H1 (cell line): ENCODE results near the gene PAOX. TPM values are rescaled to one million over a fixed set of nuclear protein-coding genes. Genes with fewer than 3 reads are reported as not detected.

Experiments
- BRCA1 ChIP-seq: IDR thresholded peaks from 2 replicates; pipeline ENCODE4 v1.6.1; 2012; ENCODE audit warnings: low read depth, low read length, improper control_type of control experiment
- HDAC2 ChIP-seq, 2 experiments: fragments of 300-600 bp in 1 of 2; sonication (generic) in 1 of 2; IDR thresholded peaks; 2 replicates each; pipeline ENCODE4 v1.6.1; 2011 to 2012; ENCODE audit warnings: low read depth in 2 of 2, low read length in 2 of 2, mild to moderate bottlenecking in 2 of 2, moderate library complexity in 2 of 2, borderline replicate concordance in 1 of 2, inconsistent platforms in 1 of 2
- KDM4A ChIP-seq: IDR thresholded peaks from one replicate; pipeline ENCODE4 v1.7.1; 2012; ENCODE audit warnings: low read depth, mild to moderate bottlenecking, moderate library complexity, low read length, inconsistent platforms; ENCODE audit not compliant: severe bottlenecking
- KDM5A ChIP-seq: fragments of 200-600 bp; IDR thresholded peaks from 2 replicates; pipeline ENCODE4 v1.7.1; 2012; ENCODE audit warnings: mild to moderate bottlenecking, low read length, inconsistent platforms, mixed read lengths
- NANOG ChIP-seq: IDR thresholded peaks from 2 replicates; pipeline ENCODE4 v1.6.1; 2011; ENCODE audit warnings: low read length, low read depth, mild to moderate bottlenecking, inconsistent platforms; ENCODE audit not compliant: insufficient read depth, poor library complexity, severe bottlenecking
- RAD21 ChIP-seq, 2 experiments: IDR thresholded peaks in 1 of 2; conservative IDR thresholded peaks in 1 of 2; 2 replicates each; pipeline ENCODE4 v1.6.1; 2011; ENCODE audit warnings: low read depth in 2 of 2, low read length in 2 of 2, improper control_type of control experiment in 1 of 2, inconsistent platforms in 1 of 2, mild to moderate bottlenecking in 1 of 2, moderate library complexity in 1 of 2
- SIN3A ChIP-seq, 2 experiments: IDR thresholded peaks in 1 of 2; conservative IDR thresholded peaks in 1 of 2; 2 replicates each; pipeline ENCODE4 v1.6.1; 2011 to 2012; ENCODE audit warnings: low read length in 2 of 2, improper control_type of control experiment in 1 of 2, low read depth in 1 of 2, mild to moderate bottlenecking in 1 of 2
- TCF12 ChIP-seq: IDR thresholded peaks from 2 replicates; pipeline ENCODE4 v1.6.1; 2011; ENCODE audit warnings: low read depth, mild to moderate bottlenecking, low read length
- polyA plus RNA-seq, 7 experiments: library from polyadenylated mRNA; depleted of rRNA in 3 of 7; stranded (reverse) in 5 of 7; unstranded in 2 of 7; fragments of >200 nt in 5 of 7; fragments of 200-250 nt in 2 of 7; gene quantifications; 1 replicate in 5 of 7; 2 replicates in 1 of 7; 4 replicates in 1 of 7; pipeline versions ENCODE4 v1.2.1 to v1.2.3, GENCODE V29; 2011 to 2013; ENCODE audit warnings: missing spikeins in 2 of 7, mixed read lengths in 2 of 7
- total RNA-seq: library from RNA; stranded (reverse); fragmentation: NEBNext Ultra II Directional; extraction: Animal tissue kit (Norgen Biotek cat#: 25700); gene quantifications from 2 replicates; pipeline ENCODE4 v1.2.1, GENCODE V29; 2021

PAOX gene
- total and polyA plus RNA-seq, 2 of the 8 experiments (the other 6 are each of a cell fraction or from before 2014, with no cell fraction given), result 3.7 to 4.3 TPM

DNA sequence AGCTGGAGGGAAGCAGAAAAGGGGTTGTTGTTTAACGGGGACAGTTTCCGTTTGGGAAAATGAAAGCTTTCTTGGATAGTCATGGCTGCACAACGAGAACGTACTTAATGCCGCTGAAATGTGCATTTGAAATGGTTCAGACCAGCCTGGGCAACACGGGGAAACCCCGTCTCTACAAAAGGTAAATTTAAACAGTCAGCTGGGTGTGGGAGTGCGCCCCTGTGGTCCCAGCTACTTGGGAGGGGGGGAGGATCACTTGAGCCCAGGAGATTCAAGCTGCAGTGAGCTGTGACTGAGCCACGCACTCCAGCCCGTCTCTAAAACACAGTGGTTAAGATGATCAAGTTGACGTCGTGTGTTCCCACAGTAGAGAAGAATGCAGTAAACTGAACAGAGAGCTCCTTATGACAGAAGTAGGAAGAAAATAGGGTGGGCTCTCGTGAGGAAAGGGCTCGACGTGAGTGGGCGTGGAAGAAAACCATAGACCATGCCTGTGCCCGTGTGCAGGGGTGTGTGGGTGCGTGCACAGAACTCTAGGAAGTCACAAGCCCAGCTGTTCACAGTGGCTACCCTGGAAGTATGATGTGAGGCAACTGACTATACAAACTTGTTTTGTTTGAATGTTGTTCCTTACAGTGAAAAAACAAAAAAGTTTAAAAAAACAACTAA lies 17.2 kb upstream of the PAOX start (continued):
- TF ChIP-seq BRCA1 (no peak), HDAC2 (IDR thresholded peaks at IDR 0.05; ENCODE audit: borderline replicate concordance in 1 of 2, low read depth in 2 of 2, low read length in 2 of 2) (no peak), SIN3A (conservative IDR thresholded peaks at IDR 0.05 in 1 of 2, IDR thresholded peaks at IDR 0.05 in 1 of 2; ENCODE audit: low read depth in 1 of 2, low read length in 2 of 2) (no peak), KDM4A (no peak), NANOG (no peak), KDM5A (no peak), TCF12 (no peak), RAD21 (IDR thresholded peaks at IDR 0.05 in 1 of 2, conservative IDR thresholded peaks at IDR 0.05 in 1 of 2; ENCODE audit: low read depth in 2 of 2, low read length in 2 of 2) (no peak)
